T-helper 22 cell (primary cell): ENCODE results near the gene KRT76.

Experiments used
- DNase-seq: peaks from one replicate; pipeline ENCODE4 v3.0.0-alpha.2; 2020; ENCODE audit warnings: low read depth

The KRT76 gene

DNA sequence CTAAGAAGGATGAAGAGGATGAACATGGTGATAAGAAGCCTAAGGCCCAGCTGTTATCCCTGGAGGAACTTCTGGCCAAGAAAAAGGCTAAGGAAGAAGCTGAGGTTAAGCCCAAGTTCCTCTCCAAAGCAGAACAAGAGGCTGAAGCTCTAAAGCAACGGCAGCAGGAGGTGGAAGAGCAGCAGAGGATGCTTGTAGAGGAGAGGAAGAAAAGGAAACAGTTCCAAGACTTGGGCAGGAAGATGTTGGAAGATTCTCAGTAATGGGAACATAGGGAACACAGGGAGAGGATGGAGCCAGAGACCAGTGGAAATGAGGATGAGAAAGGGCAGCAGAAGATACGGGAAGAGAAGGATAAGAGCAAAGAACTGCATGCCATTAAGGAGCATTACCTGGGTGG, 46.4 kb downstream of the KRT76 start:
- no peak for DNase-seq

DNA sequence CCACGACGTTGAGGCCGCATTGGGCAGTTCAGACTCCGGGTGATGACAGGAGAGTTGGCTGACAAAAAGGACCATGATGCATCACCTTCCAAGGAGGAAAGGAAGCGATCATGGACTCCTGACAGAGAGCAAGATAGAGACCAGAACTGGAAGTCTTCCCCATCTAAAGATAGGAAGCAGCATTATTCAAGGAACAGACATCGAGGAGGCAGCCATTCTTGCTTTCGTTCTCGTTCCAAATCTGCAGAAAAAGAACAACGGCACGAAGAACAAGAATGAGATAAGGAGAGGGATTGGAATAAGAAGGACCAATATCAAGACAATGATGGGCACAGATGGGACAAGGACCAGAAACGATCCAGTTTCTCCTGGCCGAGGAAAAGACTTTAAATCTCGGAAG, 46.8 kb downstream of the KRT76 start:
- no peak for DNase-seq

DNA sequence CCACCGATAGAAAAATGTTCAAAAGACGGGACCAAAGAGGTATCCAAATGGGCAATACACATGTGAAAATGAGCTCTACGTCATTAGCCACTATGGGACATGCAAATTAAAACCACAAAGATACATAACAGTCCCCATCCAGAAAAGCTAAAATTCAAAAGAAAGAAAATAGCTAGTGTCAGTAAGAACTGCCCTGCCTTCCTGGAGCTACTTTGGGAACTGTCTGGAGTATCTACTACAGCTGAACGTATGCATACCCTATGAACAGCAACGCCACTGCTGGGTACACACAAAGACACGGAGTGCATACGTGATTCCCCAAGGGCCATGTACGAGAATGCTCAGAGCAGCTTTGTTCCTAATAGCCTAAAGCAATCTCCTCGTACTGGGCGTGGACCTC, 48.0 kb downstream of the KRT76 start:
- no peak for DNase-seq

DNA sequence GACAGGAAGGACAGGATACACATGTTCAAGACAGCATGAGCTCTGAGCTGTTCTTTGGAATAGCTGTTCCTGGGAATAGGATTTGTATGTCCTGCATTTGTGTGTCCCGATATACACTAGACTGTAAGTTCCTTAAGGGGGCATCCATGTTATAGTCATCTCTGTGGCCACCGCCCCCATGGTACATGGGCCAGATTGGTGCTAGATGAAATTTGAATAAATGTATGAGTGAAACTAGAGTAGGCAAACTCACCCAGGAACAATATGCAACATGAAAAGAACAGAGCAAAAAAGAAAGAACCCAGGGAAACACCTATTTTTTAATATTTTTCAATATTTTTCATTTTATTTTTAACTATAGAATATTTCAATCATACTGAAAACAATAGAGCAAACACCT, 48.8 kb downstream of the KRT76 start:
- no peak for DNase-seq

DNA sequence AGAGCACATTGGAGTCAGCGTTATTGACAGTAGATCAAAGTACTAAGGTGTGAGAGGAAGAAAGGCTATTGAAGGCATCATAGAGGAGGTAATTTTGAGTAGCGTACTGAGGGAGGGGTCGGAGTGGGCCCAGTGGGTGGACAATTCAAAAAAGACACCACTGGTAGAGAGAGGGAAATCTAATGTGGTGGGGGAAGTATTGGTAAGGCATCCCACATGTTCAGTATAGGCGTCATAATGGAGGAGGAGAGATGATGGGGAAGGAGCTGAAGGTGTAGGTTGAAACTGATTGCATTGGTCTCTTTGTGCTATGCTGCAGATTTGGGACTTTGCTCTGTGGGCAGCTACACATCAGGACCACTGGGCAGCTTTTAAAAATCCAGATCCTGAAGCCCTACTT, 50.1 kb downstream of the KRT76 start:
- DNase-seq, result no peak

DNA sequence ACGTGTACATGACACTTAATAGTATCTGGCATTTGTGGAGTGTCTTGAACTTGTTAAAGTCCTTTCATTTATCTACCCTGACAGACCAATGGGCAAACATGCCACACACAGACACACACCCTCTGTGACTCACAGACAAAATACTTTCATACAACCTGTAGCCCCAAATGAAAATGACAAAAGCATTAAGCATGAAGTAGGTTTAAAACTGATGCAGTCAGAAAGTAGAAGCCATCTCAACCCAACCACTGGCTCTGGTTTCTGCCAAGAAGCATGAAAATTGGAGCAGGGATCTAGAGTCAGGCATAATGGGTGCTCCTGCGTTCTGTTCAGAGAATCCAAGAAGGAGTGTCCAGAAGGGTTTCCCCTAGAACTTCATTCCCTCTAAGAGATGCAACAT, 50.7 kb downstream of the KRT76 start:
- no peak for DNase-seq

DNA sequence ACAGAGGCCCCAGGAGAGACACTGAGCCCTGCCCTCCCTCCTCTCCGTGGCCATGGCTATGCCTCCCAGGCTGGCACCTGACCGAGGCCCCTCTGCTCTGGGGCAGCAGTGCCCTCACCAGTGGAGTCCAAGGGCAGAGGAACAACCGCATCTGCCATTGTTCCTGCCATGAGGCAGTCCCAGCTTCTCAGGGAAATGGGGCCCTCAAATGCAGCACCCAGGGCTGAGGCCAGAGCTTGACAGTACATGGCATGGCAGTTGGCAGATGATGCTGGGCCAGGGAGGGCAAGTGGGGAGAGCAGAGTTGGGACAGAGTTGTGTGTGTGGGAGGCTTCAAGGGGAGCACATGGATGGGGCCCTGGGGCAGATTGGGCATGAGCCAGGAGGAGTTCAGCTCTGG, 52.8 kb downstream of the KRT76 start:
- DNase-seq, result no peak

DNA sequence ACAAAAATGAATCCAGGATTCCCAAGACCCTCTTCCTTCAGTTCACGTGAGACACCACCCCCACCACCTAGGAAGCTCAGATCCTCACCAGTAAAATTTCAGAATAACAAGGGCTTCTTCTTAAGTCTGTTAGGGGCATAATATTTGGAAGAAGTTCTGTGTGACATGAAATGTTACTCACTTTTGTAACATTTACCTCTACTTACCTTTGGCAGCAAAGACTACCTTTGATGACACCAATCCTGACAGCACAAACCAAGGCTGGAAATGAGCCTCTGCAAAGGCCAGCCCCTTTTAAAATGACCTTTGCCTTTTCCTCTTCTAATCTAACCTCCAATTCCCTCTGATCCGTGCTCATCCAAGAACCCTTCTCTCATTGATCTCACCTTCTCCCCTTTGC, 54.5 kb downstream of the KRT76 start:
- no peak for DNase-seq

DNA sequence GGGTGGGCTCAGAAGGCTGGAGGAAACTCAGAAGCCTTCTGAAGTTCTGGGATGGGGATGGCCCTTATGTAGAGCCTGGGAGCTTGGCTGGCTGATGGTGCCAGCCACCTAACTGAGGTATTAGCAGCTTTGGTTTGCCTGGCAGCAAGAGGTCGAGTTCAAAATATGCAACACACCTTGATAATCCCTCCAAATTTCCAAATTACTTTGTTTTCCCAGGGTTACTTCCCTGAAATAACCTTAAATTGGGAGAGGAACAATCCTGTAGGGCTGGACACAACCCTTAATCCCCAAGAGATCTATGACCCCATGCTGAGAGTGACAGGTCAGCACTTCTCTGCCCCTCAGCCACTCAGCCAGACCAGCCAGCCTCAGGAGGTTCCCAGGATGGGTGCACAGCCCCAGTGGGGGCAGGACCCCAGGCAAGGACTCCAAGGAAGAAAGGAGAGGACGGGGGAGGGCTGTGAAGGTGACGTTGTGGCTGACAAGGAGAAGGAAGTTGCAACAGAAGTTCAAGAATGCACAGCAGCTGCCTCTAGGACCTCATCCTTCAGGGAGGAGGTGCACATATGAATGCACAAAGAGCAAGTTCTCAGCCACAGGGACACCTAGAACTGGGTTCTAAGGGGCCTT, 55.2 kb downstream of the KRT76 start:
- DNase-seq, result no peak

DNA sequence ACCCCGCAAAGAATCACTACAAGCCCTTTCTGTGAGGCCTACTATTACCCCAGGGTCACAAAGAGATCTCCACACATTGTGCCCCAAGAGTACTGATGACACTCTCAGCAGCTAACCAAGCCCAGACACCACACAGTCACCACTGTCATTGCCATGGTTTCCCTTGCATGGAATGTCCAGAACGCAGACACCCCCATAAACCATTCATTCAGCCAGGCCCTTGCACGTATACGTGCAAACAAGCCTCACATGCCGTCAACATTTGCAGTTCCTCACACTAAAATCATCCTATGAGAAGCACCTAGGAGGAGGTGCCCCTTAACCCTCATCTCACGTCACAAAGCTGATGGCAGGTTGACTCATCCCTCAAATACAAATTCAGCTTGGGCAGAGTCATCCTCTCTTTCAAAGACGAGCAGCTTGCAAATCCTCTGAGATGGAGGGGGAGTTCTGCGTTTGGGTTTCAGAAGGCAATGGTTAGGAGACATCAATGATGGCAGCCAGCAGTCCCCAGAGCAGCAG, 56.7 kb downstream of the KRT76 start:
- DNase-seq, result no peak
